OCI-LY1 (cell line): ENCODE measurements around the gene MARK1.

Experiments
- EZH2 ChIP-seq: fragments of 200-600 bp; sonication (generic), shearing (Covaris generic); IDR thresholded peaks from 2 replicates; pipeline ENCODE4 v1.8.0; 2017; ENCODE audit warnings: borderline replicate concordance, mixed run types, mild to moderate bottlenecking, antibody characterized with exemption, low read length, moderate library complexity, mixed read lengths
- TF ChIP-seq, protein P1 (sequence below): fragments of 200-600 bp; sonication (generic), shearing (Covaris generic); IDR thresholded peaks from 2 replicates; pipeline ENCODE4 v1.5.1; 2017; ENCODE audit warnings: mild to moderate bottlenecking, antibody characterized with exemption, low read length, moderate library complexity, mixed read lengths

DNA sequence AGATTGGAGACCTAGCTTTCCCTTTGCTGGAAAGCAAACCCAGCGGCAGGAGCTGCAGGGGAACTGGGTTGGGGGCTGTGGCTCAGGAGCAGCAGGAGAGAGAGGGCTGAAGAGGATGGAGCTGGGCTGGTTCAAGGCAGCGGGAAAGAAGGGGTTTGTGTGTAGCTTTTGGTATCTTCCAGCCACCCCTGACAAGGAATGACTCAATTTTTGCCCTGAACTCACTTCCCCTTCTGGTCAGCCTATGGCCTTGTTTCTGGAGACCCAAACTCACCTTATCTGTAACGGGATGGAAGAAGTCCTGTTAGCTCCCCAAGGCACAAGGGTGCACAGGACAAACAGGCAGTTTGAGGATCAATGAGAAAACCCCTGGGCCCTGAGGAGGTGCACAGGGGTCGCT lies 175.4 kb downstream of the MARK1 start:
- TF ChIP-seq, protein P1, sequence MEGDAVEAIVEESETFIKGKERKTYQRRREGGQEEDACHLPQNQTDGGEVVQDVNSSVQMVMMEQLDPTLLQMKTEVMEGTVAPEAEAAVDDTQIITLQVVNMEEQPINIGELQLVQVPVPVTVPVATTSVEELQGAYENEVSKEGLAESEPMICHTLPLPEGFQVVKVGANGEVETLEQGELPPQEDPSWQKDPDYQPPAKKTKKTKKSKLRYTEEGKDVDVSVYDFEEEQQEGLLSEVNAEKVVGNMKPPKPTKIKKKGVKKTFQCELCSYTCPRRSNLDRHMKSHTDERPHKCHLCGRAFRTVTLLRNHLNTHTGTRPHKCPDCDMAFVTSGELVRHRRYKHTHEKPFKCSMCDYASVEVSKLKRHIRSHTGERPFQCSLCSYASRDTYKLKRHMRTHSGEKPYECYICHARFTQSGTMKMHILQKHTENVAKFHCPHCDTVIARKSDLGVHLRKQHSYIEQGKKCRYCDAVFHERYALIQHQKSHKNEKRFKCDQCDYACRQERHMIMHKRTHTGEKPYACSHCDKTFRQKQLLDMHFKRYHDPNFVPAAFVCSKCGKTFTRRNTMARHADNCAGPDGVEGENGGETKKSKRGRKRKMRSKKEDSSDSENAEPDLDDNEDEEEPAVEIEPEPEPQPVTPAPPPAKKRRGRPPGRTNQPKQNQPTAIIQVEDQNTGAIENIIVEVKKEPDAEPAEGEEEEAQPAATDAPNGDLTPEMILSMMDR, result no peak
- no peak for TF ChIP-seq EZH2
